Measurements from ENCODE around the gene CHRNA10.

DNA sequence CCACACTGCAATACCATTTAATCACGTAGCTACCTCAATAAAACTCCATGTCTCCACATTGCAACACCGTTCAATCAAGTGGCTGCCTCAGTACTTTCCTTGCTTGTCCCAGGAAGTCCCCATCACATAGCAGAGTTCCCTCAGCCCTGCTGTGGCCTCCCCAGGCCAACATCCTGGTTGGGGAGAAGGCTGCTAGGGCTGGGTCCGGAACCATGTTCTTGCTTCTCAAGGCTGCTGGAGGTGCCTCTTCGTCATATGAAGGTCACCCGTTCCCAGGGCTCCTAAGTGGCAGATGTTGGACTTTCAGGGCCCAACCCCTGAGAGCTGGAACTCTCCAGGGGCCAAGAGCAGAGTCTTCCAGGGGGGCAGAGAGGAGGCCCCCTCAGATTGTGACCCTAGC is 32.7 kb downstream of the CHRNA10 start:
- TF ChIP-seq, protein P1, sequence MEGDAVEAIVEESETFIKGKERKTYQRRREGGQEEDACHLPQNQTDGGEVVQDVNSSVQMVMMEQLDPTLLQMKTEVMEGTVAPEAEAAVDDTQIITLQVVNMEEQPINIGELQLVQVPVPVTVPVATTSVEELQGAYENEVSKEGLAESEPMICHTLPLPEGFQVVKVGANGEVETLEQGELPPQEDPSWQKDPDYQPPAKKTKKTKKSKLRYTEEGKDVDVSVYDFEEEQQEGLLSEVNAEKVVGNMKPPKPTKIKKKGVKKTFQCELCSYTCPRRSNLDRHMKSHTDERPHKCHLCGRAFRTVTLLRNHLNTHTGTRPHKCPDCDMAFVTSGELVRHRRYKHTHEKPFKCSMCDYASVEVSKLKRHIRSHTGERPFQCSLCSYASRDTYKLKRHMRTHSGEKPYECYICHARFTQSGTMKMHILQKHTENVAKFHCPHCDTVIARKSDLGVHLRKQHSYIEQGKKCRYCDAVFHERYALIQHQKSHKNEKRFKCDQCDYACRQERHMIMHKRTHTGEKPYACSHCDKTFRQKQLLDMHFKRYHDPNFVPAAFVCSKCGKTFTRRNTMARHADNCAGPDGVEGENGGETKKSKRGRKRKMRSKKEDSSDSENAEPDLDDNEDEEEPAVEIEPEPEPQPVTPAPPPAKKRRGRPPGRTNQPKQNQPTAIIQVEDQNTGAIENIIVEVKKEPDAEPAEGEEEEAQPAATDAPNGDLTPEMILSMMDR (IDR thresholded peaks at IDR 0.05; ENCODE audit: insufficient read depth, low read length), result no peak
- no peak for TF ChIP-seq POLR2AphosphoS5 (IDR thresholded peaks at IDR 0.05; ENCODE audit: low read depth)
